Left forelimb (tissue), 1 donor: ENCODE measurements around the gene SLC9C1.

Experiments used
- DNase-seq: peaks from one replicate; pipeline ENCODE4 v3.0.0-alpha.2; 2018; ENCODE audit warnings: low spot score

Gene SLC9C1

DNA sequence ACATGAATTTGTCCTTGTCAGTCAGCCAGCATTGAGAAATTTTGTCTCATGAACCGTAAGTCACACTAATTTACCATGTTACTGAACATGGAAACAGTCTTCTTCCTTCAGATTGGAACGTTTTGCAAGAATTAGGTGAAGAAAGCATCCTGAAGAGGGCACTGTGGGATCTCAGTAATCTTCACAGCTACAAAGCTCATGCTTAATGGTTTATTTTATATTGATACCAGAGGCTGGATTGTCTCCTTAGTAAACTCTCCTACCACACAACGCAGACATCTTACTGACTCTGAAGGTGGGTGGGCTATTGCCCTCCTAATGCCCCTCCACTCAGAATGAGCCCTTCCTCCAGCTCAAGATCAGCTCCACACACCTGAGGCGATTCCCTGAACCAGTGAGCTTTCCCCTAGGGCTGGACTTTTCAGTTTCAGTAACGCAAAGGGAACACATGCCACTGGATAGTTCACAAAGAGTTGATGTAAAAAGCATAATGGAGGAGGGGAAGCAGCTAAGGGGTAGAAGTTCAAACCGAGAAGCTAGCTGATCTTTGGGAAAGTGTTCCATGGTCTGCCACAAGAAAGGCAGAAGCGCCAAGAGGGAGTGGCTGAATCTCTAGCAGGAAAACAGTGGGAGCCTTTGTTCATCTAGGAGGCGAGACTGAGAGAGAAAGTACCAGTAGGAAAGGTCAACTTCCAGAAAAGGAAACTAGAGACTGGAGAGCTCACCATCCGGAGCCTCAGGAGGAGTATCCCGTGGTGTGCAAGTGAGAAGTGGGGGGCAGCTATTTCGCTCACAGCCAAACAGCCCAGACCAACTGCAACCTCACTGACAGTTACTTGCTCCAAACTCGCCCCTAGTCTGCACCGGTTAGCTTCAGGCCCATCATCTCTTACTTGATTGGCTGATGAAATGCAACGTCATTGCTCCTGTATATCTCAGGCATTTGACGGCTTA is at the start of gene SLC9C1:
TSS of gene SLC9C1 (minus strand) at position 849 of the 954 bp plus-strand sequence. CDS start 7,425 bp downstream, outside the sequence.
- no peak for DNase-seq

DNA sequence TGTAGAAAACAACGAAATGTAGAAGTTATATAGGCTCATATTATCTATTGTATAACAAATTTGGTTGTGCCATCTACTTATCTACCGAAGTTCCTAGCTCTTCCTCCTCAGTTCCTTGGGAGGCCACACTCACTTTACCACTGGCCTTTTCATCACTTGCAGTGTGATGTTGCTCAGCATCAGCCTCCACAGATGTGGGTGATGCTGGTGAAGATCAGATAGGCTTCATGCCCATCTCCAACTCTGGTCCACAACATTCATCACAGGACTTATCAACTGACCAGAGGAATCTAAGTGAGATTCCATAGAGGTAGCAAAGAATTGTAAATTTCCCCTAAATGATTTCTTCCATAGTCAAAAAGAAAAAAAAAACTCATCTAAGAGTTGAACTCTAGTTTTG is 47.4 kb upstream of the SLC9C1 start:
- no peak for DNase-seq

GRCh38 chr3:112339609-112340008 is 45.6 kb upstream of the SLC9C1 start:
- no peak for DNase-seq

- DNase-seq: no peak
Observed at GRCh38 chr3:112339134-112339533, 45.1 kb upstream of the SLC9C1 start.

- DNase-seq: no peak
Observed at GRCh38 chr3:112338727-112339056, 44.7 kb upstream of the SLC9C1 start.

DNA sequence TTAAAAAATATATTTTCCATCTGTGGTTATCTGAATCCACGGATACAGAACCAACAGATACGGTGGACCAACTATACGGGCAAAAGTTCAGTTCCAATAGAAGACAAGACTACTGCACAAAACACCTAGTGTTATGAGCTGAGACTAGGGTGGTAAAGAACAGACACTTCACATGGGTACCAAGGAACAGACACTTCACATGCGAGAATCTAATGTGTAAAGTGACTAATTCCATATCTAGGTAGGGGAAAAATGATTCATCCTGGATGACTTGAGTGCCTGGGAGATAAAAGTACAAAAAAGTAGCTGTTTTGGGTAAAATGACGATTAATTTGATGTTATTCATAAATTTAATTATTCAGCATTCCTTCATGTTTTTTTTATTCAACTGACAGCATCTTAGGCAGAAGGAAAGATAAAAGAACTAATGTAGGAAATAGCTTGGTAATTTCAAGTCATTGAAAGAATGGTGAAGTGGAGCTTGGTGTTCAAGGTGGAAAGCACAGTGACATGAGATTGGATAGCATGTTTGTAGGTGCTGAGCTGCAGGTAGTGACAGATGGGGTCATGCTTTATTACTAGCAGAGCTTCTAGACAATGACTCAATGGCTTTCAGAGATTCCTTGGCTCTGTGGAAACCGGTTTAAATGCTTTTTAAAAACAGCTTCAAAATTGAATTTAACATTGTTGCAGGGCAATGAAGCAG is 44.2 kb upstream of the SLC9C1 start:
- no peak for DNase-seq

DNA sequence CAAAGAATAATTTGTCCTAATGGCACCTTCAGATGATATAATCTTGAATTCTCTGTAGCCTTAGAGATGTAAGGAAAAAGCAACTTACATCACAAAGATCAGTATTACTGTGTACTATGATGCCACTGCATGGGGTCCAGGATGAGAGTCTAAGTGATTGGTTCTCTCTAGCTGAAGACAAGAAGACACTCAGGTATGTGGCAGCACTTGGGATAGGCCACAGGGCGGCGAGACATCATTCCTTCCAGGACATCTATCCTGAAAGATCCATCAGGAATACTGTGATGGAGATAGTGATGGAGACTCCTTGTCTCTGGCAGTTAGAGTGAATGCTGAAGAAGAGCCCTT is 41.4 kb upstream of the SLC9C1 start:
- no peak for DNase-seq

DNA sequence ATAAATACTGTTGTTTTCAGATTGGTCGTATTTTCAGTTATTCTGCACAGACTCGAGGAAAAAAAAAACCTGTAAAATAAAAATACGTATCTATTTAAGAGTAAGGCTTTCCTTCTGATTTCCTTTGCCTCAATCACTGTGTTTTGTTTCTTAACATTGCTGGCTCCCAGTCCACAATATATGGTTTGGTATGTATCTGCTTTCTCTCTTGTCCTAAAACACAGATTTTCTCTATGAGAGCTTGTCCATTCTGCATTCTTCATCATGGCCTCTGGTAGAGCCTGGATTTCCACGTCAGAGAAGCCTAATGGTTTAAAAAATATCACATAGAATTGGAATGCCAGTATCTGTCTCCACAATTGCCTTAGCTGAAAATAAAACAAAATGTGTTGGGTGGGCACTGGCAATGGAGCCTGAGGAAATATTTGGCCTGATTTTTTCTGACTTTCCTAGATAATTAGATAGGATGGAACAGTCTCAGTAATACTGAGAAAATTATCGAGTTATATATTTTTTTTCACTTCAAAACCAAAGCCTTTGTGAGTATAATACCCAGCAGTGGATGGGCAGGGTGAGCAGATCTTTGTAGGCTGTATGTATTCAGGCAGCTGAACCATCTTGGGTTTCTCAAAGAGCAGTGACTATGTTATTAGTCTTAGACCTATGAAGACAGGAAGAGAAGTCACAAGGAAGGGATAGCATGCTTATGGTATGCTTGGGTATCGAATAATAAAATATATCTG is 40.8 kb upstream of the SLC9C1 start:
- DNase-seq: no peak

- DNase-seq: peak; percentile 88
Observed at GRCh38 chr3:112333381-112334317, 39.6 kb upstream of the SLC9C1 start.

- no peak for DNase-seq
Observed at GRCh38 chr3:112333002-112333380, 39.0 kb upstream of the SLC9C1 start, which contains the start of gene CD200. TSS of gene CD200 (plus strand) at chr3:112333156. CDS start at chr3:112333213, 57 bp downstream.

GRCh38 chr3:112331851-112332250 is 37.8 kb upstream of the SLC9C1 start:
- no peak for DNase-seq

DNA sequence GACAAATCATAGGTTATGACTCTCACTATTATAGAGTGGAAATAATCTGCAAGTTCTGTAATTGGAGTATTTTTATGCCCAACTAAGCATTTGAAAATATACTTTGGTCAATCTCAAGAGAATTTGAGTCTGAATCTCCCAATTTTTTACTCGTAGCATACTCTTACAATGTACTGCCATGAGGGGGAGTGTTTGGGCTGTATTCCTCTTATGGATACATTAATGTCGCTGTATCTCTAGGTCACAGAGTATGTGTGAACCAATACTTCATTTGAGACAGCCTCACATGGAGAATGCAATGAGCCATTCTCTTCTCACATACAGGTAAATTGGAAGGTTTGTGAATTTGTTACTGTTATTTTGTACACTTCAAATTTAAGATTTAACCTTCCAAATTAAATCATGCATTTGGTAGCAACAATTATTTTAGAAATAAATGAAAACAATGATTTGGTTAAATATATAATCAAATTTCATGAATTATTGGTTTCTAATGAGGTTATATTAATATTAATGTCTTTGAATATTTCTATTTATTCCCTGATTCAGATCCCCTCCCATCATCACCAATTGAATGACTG is 33.4 kb upstream of the SLC9C1 start:
- DNase-seq: no peak

DNA sequence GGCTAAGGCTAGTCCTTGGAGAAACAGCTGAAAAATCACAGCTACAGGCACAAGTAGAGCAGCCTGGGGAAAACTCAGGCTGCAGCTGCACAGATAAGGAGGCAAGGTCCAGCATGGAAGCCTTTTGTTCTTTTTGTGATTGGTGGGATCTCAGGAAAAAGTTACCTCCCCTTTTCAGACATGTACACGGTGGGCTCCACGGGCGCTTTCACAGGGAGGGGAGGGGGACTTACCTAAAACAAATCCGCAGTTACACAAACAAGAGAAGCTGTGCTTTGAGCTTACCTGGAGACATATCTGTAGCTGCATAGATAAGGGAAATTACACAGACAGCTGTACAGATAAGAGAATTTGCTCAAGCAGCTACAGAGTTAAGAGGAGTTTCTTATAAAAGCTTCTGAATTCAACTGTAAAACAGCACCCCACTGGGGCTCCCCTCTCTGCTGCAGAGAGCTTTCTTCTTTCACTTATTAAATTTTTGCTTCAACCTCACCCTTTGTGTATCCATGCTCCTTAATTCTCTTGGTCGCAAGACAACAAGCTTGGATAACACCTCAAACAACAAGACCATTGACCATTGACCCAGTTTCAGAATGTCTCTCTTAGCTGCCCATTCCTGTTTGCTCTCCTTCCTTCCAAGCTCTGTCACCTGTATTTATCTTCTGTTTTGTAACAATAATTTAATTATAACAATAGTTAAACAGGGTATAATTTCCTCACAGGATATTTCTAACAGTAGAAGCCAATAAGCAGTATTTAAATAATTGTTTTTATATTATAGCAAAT is 28.0 kb upstream of the SLC9C1 start:
- no peak for DNase-seq

- no peak for DNase-seq
Observed at GRCh38 chr3:112320691-112321090, 26.7 kb upstream of the SLC9C1 start.

DNA sequence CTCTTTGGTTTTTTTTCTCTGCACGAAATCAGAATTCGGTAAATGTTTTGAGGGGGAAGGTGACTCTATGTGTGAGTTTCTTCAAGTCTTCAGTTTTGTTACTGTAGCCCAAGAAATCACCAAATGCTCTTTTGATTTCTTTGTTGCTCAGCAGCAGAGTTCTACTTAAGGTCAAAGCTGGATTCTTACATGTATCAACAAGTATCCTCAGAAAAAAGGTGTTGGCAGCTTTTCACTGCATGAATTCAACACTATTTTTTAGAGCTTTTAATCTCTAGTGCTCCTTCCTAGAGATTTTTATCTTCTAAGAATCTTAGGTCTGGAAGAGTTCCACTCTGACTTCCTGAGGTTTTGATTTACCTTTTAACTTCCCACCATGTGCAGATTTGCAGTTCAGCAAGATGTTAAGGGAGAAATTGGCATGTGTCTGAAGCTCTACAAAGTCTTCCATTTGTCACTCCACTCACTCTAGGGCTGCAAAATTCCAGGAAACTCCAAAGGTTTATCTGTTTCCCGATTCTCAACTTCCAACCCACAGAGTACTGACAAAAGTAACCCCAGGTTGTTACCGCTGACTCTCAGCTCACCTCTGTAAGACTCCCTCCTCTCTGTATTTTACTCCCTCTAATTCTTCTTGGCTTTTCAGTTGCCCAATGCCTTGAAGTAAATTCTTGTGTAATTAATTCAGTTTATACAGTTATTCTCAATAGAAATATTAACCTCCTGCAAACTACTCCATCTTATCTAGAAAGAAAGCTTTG is 25.7 kb upstream of the SLC9C1 start:
- no peak for DNase-seq

GRCh38 chr3:112315791-112316190 is 21.8 kb upstream of the SLC9C1 start:
- no peak for DNase-seq

DNA sequence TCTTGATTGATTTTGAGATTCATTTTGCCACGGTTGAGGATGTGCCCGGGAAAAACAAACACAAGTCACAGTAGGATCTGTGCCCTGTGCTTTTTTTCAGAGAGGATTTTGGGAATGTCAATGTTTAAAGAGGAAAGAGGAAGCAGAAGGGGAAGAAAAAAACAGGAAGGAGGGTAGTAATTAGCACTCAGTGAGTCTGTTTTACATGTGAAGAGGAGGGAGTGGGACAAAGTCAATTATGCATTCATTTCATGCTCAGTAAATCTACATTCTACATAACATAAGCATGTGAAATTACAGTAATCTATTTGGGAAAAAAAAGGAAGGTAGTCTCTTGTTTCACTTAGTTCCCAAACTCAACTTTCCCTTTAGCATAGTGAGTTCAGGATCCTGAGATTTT is 20.6 kb upstream of the SLC9C1 start:
- DNase-seq: no peak

DNA sequence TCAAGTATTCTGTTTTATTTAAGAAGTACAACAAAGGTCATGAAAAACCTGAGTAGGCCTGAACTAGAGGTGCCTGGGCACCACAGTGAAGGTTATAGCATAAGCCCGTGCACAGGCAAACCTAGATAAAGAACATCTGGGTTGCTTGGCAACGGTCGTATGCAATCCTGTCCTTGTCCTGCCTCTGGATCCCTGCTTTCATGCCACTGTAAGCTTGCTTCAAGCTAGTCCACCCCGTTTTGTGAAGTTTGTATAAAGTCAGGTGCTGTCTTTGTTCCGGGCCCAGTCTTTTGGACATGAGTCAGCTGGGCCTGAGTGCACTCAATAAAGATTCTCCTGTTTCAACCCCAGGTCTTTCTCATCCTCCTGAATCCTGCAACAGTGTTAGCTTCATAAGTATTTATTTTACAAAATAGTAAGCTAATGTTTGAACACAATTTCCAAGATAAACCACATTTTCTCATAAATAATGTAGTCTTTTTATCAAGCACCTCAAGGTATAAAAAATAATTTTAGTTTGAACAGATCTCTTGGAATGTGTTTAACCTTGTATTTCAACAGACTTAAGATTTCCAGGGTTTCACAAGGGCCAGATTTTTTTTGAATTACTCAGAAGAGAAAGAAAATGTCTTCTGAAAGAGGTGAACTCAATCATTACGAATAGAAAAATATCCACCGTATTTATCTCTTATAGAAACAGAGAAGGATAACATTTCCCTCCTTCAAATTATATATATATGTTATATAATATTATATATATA is 14.3 kb upstream of the SLC9C1 start:
- DNase-seq: no peak

DNA sequence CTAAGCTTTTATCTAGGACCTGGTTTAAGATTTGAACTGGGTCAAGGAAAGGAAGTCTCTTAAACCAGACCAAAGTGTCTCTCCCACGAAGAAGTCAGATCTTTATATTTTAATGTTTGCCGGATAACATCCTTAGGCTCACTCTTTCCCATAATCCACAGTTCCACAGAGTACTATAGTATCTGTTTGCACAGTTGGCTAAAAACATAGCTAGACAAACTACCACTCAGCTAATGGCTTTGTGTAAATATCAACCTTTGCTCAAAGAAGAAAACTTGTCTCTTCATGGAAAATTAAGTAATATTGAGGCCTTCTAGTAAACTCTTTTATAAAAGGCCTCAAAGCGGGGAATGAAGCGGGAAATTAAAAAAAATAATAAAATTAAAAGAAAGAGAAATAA is 13.5 kb upstream of the SLC9C1 start:
- no peak for DNase-seq
